SJSA1 (cell line): Measurements from ENCODE around the gene LGR6. TPM values are rescaled to one million over a fixed set of nuclear protein-coding genes. Genes with fewer than 3 reads are reported as not detected.
"Not testable (repeated sequence)": the region's sequence is repeated elsewhere in the genome, so short reads cannot be mapped to it uniquely, and the experiment has no call there.

Experiments
- DNase-seq, 2 experiments: peaks; one replicate each; pipeline ENCODE4 v3.0.0-alpha.2; 2015 to 2020; ENCODE audit warnings: low spot score in 2 of 2, low read depth in 1 of 2
- H3K27ac ChIP-seq: fragments of 250-450 bp; sonication (Bioruptor Pico); 2 replicates; pipeline ENCODE4 v1.5.1; 2020; ENCODE audit warnings: mild to moderate bottlenecking, moderate library complexity
- H3K27me3 ChIP-seq: fragments of 250-450 bp; sonication (Bioruptor Pico); replicated peaks from 2 replicates; pipeline ENCODE4 v1.5.1; 2020; ENCODE audit warnings: mild to moderate bottlenecking, moderate library complexity
- H3K36me3 ChIP-seq: fragments of 250-450 bp; sonication (Bioruptor Pico); 2 replicates; pipeline ENCODE4 v1.5.1; 2020; ENCODE audit warnings: mild to moderate bottlenecking
- H3K4me1 ChIP-seq: fragments of 250-450 bp; sonication (Bioruptor Pico); replicated peaks from 2 replicates; pipeline ENCODE4 v1.6.1; 2021; ENCODE audit warnings: mild to moderate bottlenecking
- H3K4me3 ChIP-seq: fragments of 250-450 bp; sonication (Bioruptor Pico); 2 replicates; pipeline ENCODE4 v1.5.1; 2020; ENCODE audit warnings: mild to moderate bottlenecking
- H3K9me3 ChIP-seq: fragments of 250-450 bp; sonication (Bioruptor Pico); replicated peaks from 2 replicates; pipeline ENCODE4 v1.5.1; 2020; ENCODE audit warnings: mild to moderate bottlenecking
- total RNA-seq: library from RNA; depleted of rRNA; stranded (reverse); fragments of >200 nt; shearing (Covaris generic); gene quantifications from 2 replicates; pipeline ENCODE4 v1.2.3, GENCODE V29; 2014; rRNA removed

LGR6 gene
- total RNA-seq = not detected in 2 replicates

GRCh38 chr1:202193614-202194327 is at the start of gene LGR6:
TSS of gene LGR6 (plus strand) at chr1:202193799. CDS start at chr1:202193990, 191 bp downstream.
- H3K27ac ChIP-seq = no peak within 1 kb of the TSS
- peaks cover 16% of the 10 kb centered on the region for H3K27me3 ChIP-seq
- no peaks in the 10 kb centered on the region for H3K9me3 ChIP-seq
- no peak within 1 kb of the TSS for H3K4me3 ChIP-seq
- no peak for DNase-seq
- peaks cover 5% of the 10 kb centered on the region for H3K4me1 ChIP-seq
- no peaks in the 10 kb centered on the region for H3K36me3 ChIP-seq

DNA sequence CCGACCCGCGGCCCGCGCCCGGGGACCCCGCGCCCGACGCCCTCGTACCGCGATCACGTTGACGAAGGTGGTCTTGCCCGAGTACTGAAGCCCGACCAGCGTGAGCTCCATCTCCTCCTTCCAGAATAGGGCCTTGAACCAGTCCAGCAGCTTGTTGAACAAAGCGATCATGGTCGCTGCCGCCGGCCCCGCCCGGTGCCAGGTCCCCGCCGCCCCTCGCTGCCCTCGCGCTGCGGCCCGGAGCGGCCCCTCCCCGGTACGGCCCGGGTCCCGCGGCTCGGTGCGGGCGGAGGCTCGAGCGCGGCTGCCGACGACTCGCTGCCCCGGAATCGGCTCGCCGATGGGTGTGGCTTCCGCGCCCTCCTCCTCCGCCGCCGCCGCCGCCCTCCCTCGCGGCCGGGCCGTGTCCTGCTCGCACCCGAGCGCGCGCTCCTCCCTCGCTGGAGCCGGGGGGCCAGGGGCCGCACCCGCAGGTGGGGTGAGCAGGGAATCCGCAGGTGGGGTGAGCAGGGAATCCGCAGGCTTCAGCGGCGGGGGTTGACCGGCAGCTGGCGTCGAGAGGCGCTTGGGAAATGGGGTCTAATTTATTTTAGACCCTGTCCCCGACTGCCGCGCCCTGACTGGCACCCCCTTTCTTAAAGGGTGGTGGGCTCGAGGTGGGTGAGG is 49.1 kb upstream of the LGR6 start, which contains the start of gene ARL8A:
Gene ARL8A, minus strand, starts transcription at position 336 of the 666 bp plus-strand sequence. Its CDS starts 165 bp downstream, at position 171.
- peak; percentile 37 to 62 for DNase-seq
- Histone ChIP-seq H3K27me3 (no peaks in the 10 kb centered on the region), H3K27ac (peak within 1 kb of the TSS; percentile 56)

DNA sequence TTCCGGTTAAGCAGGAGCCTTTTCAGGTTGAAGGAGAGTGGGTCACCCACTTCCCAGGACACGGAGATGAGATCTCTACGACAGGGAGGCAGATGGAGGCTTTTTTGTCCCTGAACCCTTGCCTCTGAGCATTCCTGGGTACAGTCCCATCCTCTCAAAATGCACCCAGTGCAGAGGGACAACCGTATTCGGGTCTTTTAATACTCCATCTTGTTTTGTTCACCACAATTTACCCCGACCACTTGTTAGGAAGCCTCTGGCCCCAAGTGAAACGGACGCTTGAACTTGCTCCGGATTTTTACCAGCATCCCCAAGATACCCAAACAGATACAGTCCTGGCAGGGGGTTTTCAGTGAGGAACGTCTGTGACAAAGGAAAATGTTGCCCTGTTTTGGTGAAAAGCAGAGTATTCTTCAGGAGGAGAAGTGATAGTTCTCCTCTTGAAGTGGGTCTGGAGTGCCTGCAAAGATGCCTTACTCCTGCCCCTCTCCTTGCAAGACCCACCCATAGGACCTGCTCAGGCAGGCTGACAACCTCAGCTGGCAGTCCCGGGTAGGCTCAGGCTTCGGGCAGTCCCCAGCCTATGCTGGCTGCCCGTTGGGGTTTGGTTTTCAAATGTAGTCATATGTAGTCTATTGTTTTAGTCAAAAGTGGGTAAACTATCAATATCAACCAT is 48.4 kb upstream of the LGR6 start:
- H3K36me3 ChIP-seq = peaks cover 33% of the 10 kb centered on the region
- H3K4me3 ChIP-seq = peak overlapping the region; percentile 99
- no peak overlapping the region for H3K27ac ChIP-seq
- no peaks in the 10 kb centered on the region; the same call in 1 of the 2 replicates for H3K9me3 ChIP-seq
- H3K27me3 ChIP-seq = no peaks in the 10 kb centered on the region
- peaks cover 23% of the 10 kb centered on the region for H3K4me1 ChIP-seq
- no peak for DNase-seq

More for the DNA sequence above, 49.1 kb upstream of the LGR6 start, which contains the start of gene ARL8A:
- peaks cover 23% of the 10 kb centered on the region for H3K4me1 ChIP-seq
- peaks cover 33% of the 10 kb centered on the region for H3K36me3 ChIP-seq
- no peaks in the 10 kb centered on the region; the same call in 1 of the 2 replicates for H3K9me3 ChIP-seq
- peak within 1 kb of the TSS; percentile 99 for H3K4me3 ChIP-seq

DNA sequence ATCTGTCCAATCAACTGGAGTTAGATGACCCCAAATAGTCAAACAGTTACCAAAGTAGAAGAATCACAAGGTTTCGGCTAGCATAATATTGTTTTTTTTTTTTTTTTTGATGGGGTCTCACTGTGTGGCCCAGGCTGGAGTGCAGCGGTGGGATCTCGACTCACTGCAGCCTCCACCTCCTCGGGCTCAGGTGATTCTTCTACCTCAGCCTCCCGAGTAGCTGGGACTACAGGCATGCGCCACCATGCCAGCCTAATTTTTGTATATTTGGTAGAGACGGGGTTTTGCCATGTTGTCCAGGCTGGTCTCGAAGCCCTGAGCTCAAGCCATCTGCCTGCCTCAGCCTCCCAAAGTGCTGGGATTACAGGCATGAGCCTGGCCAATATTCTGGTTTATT is 47.9 kb upstream of the LGR6 start:
- DNase-seq = not testable (repeated sequence)

GRCh38 chr1:202146279-202146678 is 47.3 kb upstream of the LGR6 start:
- no peak for DNase-seq
- Histone ChIP-seq H3K4me1 (peaks cover 23% of the 10 kb centered on the region), H3K9me3 (no peaks in the 10 kb centered on the region; the same call in 1 of the 2 replicates), H3K27ac (no peak overlapping the region), H3K36me3 (peaks cover 28% of the 10 kb centered on the region), H3K4me3 (no peak overlapping the region), H3K27me3 (no peaks in the 10 kb centered on the region)

More for the DNA sequence above, 47.9 kb upstream of the LGR6 start:
- not testable (repeated sequence) for H3K9me3 ChIP-seq, H3K4me3 ChIP-seq, H3K27ac ChIP-seq, H3K27me3 ChIP-seq
- H3K36me3 ChIP-seq = peaks cover 28% of the 10 kb centered on the region
- H3K4me1 ChIP-seq = peaks cover 23% of the 10 kb centered on the region

- peaks cover 23% of the 10 kb centered on the region for H3K4me1 ChIP-seq
- no peak for DNase-seq
- H3K9me3 ChIP-seq = no peaks in the 10 kb centered on the region; the same call in 1 of the 2 replicates
- no peak overlapping the region for H3K27ac ChIP-seq
- no peak overlapping the region for H3K4me3 ChIP-seq
- H3K36me3 ChIP-seq = peaks cover 28% of the 10 kb centered on the region
- no peaks in the 10 kb centered on the region for H3K27me3 ChIP-seq
These were observed 46.6 kb upstream of the LGR6 start for GRCh38 chr1:202146993-202147392.

DNA sequence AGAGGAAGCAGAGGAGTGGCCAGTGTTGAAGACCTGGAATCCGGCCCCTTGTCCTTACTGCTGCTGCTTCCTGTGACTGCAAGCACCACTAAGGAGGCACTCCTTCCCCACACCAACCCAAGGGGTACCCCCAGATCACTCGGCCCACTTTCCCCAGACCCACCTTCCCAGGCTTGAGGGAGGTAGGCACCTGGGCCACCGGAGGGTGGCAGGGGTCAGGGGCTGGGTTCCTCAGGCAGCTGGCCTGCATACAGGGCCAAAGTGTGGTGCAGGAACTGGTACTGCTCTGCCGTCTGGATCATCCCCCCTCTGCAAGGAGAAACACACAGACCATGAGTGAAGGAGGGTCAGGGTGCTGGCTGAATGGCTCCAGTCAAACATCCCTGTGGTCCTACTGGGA is 45.2 kb upstream of the LGR6 start:
- no peaks in the 10 kb centered on the region; the same call in 1 of the 2 replicates for H3K9me3 ChIP-seq
- H3K27ac ChIP-seq = no peak overlapping the region
- no peak for DNase-seq
- H3K4me3 ChIP-seq = no peak overlapping the region
- H3K4me1 ChIP-seq = peaks cover 16% of the 10 kb centered on the region
- no peaks in the 10 kb centered on the region for H3K27me3 ChIP-seq
- peaks cover 15% of the 10 kb centered on the region for H3K36me3 ChIP-seq

DNA sequence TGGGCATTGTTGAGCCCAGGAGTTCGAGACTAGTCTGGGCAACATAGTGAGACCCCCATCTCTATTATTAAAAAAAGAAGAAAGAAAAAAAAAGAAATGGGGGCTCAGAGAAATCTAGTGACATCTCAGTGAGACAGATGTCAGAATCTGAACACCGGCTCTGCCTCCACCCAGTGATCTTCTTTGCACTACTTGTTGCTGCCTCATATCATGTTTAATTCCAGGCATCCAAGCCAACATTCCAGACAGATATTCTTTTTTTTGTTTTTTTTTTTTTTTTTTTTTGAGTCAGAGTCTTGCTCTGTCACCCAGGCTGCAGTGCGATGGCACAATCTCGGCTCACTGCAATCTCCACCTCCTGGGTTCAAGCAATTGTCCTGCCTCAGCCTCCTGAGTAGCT is 44.0 kb upstream of the LGR6 start:
- no peaks in the 10 kb centered on the region for H3K27me3 ChIP-seq
- no peak for DNase-seq

DNA sequence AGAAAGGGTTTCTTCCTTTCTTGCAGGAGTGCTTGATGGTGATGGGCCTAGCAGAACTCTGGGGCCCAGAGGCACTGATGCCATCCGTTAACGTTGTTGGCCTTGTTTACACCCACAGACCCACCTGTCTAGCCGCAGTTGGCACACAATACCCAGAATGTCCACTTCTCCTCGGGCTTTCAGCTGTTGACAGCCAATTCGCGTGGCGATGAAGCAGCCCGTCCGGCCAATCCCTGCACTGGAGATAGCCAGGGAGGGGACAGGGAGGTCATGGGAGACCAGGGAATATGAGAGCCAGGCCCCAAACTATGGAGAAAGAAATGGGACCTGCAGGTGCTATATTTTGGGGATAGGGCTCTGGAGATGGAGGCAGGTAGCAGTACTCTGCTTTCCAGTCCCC is 43.4 kb upstream of the LGR6 start:
- H3K27ac ChIP-seq = no peak overlapping the region
- H3K9me3 ChIP-seq = no peaks in the 10 kb centered on the region
- H3K27me3 ChIP-seq = no peaks in the 10 kb centered on the region
- H3K4me3 ChIP-seq = no peak overlapping the region
- no peaks in the 10 kb centered on the region for H3K36me3 ChIP-seq
- H3K4me1 ChIP-seq = peaks cover 3% of the 10 kb centered on the region
- no peak for DNase-seq

More for the DNA sequence above, 44.0 kb upstream of the LGR6 start:
- Histone ChIP-seq H3K4me3 (no peak overlapping the region), H3K27ac (no peak overlapping the region), H3K9me3 (no peaks in the 10 kb centered on the region; the same call in 1 of the 2 replicates), H3K36me3 (peaks cover 4% of the 10 kb centered on the region; the same call in 1 of the 2 replicates), H3K4me1 (peaks cover 9% of the 10 kb centered on the region)

- H3K27me3 ChIP-seq = no peaks in the 10 kb centered on the region
- no peaks in the 10 kb centered on the region for H3K36me3 ChIP-seq
- no peak overlapping the region for H3K27ac ChIP-seq
- no peaks in the 10 kb centered on the region for H3K9me3 ChIP-seq
- DNase-seq = no peak
- no peak overlapping the region for H3K4me3 ChIP-seq
- H3K4me1 ChIP-seq = no peaks in the 10 kb centered on the region
These were observed 43.0 kb upstream of the LGR6 start for GRCh38 chr1:202150602-202151001.

GRCh38 chr1:202151045-202151444 is 42.6 kb upstream of the LGR6 start:
- no peak for DNase-seq
- no peaks in the 10 kb centered on the region for H3K27me3 ChIP-seq

GRCh38 chr1:202152399-202152798 is 41.2 kb upstream of the LGR6 start:
- no peak for DNase-seq
- Histone ChIP-seq H3K9me3 (no peaks in the 10 kb centered on the region), H3K36me3 (no peaks in the 10 kb centered on the region), H3K27me3 (no peaks in the 10 kb centered on the region), H3K4me3 (no peak overlapping the region), H3K27ac (no peak overlapping the region), H3K4me1 (no peaks in the 10 kb centered on the region)

More at GRCh38 chr1:202151045-202151444, 42.6 kb upstream of the LGR6 start:
- H3K4me1 ChIP-seq = no peaks in the 10 kb centered on the region
- H3K27ac ChIP-seq = no peak overlapping the region
- H3K9me3 ChIP-seq = no peaks in the 10 kb centered on the region
- no peak overlapping the region for H3K4me3 ChIP-seq
- H3K36me3 ChIP-seq = no peaks in the 10 kb centered on the region

DNA sequence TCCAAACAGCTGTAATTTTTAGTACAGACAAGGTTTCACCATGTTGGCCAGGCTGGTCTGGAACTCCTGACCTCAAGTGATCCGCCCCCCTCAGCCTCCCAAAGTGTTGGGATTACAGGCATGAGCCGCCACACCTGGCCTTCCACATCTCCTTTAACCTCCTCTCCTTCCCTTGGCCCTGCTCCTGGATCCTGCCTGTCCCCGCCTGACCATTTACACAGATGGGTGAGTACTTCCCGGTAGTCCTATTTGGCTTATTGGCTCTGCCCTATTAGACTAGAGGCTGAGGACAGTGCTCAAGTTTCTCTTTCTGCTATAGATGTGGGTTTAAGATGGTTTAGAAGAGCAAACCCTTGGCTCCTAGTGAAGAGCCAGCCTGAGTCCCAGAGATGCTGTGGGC is 40.3 kb upstream of the LGR6 start:
- no peak for DNase-seq
- H3K27ac ChIP-seq = no peak overlapping the region
- no peaks in the 10 kb centered on the region for H3K27me3 ChIP-seq
- H3K4me3 ChIP-seq = no peak overlapping the region
- no peaks in the 10 kb centered on the region for H3K4me1 ChIP-seq
- no peaks in the 10 kb centered on the region for H3K9me3 ChIP-seq
- H3K36me3 ChIP-seq = no peaks in the 10 kb centered on the region
